Smooth muscle cell (in vitro differentiated cells): ENCODE measurements around the gene SDK2. TPM values are rescaled to one million over a fixed set of nuclear protein-coding genes. Genes with fewer than 3 reads are reported as not detected.

Experiments
- DNase-seq: peaks from one replicate; lab custom pipeline; 2025; ENCODE audit not compliant: unreplicated experiment; lab: John Stamatoyannopoulos, UW
- H2AFZ ChIP-seq: fragments of 200-600 bp; sonication (generic); 2 replicates; pipeline ENCODE4 v1.6.0; 2016; ENCODE audit warnings: antibody characterized with exemption, low read depth, mild to moderate bottlenecking
- H3F3A ChIP-seq: fragments of 200-600 bp; sonication (generic); 2 replicates; pipeline ENCODE4 v1.6.0; 2017; ENCODE audit warnings: antibody characterized with exemption, low read depth
- H3K27ac ChIP-seq: fragments of 200-600 bp; sonication (generic); 2 replicates; pipeline ENCODE4 v1.5.1; 2016; ENCODE audit warnings: low read depth, mild to moderate bottlenecking
- H3K27me3 ChIP-seq: fragments of 200-600 bp; sonication (generic); 2 replicates; pipeline ENCODE4 v1.6.1; 2016; ENCODE audit warnings: low read depth, mild to moderate bottlenecking
- H3K36me3 ChIP-seq: fragments of 200-600 bp; sonication (generic); 2 replicates; pipeline ENCODE4 v1.5.1; 2016; ENCODE audit warnings: low read depth
- H3K4me1 ChIP-seq: fragments of 200-600 bp; sonication (generic); 2 replicates; pipeline ENCODE4 v1.5.1; 2016; ENCODE audit warnings: low read depth
- H3K4me2 ChIP-seq: fragments of 200-600 bp; sonication (generic); 2 replicates; pipeline ENCODE4 v1.6.0; 2016; ENCODE audit warnings: mild to moderate bottlenecking
- H3K4me3 ChIP-seq: fragments of 200-600 bp; sonication (generic); 2 replicates; pipeline ENCODE4 v1.5.1; 2016; ENCODE audit warnings: mild to moderate bottlenecking
- H3K79me2 ChIP-seq: fragments of 200-600 bp; sonication (generic); 2 replicates; pipeline ENCODE4 v1.6.0; 2016; ENCODE audit warnings: low read depth, mild to moderate bottlenecking
- H3K9ac ChIP-seq: fragments of 200-600 bp; sonication (generic); 2 replicates; pipeline ENCODE4 v1.6.0; 2016; ENCODE audit warnings: low read depth
- H3K9me3 ChIP-seq: fragments of 200-600 bp; sonication (generic); replicated peaks from 2 replicates; pipeline ENCODE4 v1.5.1; 2016; ENCODE audit warnings: low read depth
- H4K20me1 ChIP-seq: fragments of 200-600 bp; sonication (generic); 2 replicates; pipeline ENCODE4 v1.6.0; 2016; ENCODE audit warnings: low read depth
- WGBS: methylation state at CpG from one replicate; pipeline ENCODE4 v1.1.7; 2016; ENCODE audit warnings: low lambda C conversion rate; 5-methylcytosine and 5-hydroxymethylcytosine counted together
- polyA plus RNA-seq: library from polyadenylated mRNA; unstranded; fragments of >200 nt; fragmentation: Nextera tagmentation; extraction: Ambion mirVana; gene quantifications from 2 replicates; pipeline ENCODE4 v1.2.1, GENCODE V29; 2016
- total RNA-seq: library from RNA; depleted of rRNA; stranded (reverse); fragments of >200 nt; gene quantifications from 2 replicates; pipeline ENCODE4 v1.2.3, GENCODE V29; 2014
- TF ChIP-seq, protein P1 (sequence below): fragments of 200-600 bp; sonication (generic); IDR thresholded peaks from 2 replicates; pipeline ENCODE4 v1.5.1; 2017; ENCODE audit warnings: borderline replicate concordance, mild to moderate bottlenecking, antibody characterized with exemption; ENCODE audit not compliant: insufficient read depth, poor library complexity, severe bottlenecking

Gene SDK2
- total and polyA plus RNA-seq, 2 experiments from 2014 or later = 4.6 to 6.5 TPM

DNA sequence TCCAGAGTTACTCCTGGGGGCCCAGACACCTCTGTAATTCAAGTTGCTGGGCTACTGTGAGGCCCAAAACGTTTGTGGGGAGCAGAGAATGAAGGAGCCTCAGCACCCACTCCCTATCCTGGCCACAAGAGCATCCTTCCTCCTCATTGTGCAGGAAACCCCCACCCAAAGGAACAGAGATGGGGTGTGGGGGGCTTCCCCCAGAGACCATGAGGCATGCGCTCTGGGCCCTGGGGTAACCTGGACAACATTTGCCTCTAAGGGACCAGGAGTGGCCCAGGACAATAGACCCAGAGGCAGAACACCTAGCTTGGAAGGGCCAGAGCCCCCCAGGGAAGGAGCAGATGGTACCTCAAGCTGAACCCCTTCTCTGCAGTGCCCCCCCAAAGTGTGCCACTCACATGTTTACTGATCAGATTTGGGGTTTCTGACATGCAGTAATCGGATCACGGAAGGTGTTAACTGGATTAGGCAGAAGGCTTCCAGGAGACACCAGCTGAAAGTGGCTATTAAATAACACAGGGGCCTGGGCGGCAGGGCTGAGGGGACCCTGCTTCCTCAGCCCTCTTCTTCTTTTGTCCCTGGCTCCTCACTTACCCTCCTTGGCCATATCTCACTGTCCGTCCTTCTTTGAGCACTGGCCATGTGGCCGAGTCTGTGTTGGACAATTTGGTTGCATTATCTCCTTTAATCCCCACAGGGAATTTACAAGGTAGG is 50.8 kb downstream of the SDK2 start:
- no peaks in the 10 kb centered on the region for H3K27me3 ChIP-seq
- no peaks in the 10 kb centered on the region for H3K9me3 ChIP-seq
- peaks cover 69% of the 10 kb centered on the region for H4K20me1 ChIP-seq
- H3K4me2 ChIP-seq = no peak overlapping the region
- H3F3A ChIP-seq = no peaks in the 10 kb centered on the region
- no peaks in the 10 kb centered on the region for H3K79me2 ChIP-seq
- no peaks in the 10 kb centered on the region for H3K4me1 ChIP-seq
- no peak overlapping the region for H3K27ac ChIP-seq
- H3K9ac ChIP-seq = no peak overlapping the region
- no peaks in the 10 kb centered on the region for H3K36me3 ChIP-seq
- no peak for DNase-seq
- no peak overlapping the region for H3K4me3 ChIP-seq
- TF ChIP-seq, protein P1, sequence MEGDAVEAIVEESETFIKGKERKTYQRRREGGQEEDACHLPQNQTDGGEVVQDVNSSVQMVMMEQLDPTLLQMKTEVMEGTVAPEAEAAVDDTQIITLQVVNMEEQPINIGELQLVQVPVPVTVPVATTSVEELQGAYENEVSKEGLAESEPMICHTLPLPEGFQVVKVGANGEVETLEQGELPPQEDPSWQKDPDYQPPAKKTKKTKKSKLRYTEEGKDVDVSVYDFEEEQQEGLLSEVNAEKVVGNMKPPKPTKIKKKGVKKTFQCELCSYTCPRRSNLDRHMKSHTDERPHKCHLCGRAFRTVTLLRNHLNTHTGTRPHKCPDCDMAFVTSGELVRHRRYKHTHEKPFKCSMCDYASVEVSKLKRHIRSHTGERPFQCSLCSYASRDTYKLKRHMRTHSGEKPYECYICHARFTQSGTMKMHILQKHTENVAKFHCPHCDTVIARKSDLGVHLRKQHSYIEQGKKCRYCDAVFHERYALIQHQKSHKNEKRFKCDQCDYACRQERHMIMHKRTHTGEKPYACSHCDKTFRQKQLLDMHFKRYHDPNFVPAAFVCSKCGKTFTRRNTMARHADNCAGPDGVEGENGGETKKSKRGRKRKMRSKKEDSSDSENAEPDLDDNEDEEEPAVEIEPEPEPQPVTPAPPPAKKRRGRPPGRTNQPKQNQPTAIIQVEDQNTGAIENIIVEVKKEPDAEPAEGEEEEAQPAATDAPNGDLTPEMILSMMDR = no peak
- 82% methylated on average over 7 of the region's 7 CpGs for WGBS
- H2AFZ ChIP-seq = no peak overlapping the region

DNA sequence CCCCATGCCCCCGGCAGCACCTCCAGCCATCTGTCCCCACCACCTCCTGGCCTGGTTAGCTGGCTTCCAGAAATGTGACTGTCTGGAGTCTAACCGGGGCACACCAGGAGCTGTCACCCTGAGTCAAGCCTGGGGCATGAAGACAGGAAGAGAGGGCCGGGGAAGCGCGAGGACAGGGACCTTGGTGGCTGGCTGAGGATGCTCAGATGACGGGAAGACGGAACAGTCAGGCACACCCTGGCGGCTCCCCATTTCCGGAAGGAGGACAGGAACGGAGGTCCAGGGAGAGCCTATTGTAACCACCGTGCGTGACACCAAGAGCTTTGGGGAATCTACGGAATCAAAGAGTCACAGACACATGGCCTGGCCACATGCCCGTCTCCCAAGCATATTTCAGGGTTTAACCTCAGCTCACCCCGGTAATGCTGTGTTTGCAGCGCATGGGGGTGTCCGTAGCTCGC is 51.7 kb downstream of the SDK2 start:
- no peak overlapping the region for H2AFZ ChIP-seq
- peaks cover 76% of the 10 kb centered on the region for H4K20me1 ChIP-seq
- H3K27ac ChIP-seq = no peak overlapping the region
- no peaks in the 10 kb centered on the region for H3K36me3 ChIP-seq
- no peak overlapping the region for H3K9ac ChIP-seq
- TF ChIP-seq, protein P1 = no peak
- no peaks in the 10 kb centered on the region for H3K79me2 ChIP-seq
- no peaks in the 10 kb centered on the region for H3K4me1 ChIP-seq
- H3K27me3 ChIP-seq = no peaks in the 10 kb centered on the region
- WGBS = 86% methylated on average over 18 of the region's 18 CpGs
- no peak overlapping the region for H3K4me2 ChIP-seq
- H3F3A ChIP-seq = no peaks in the 10 kb centered on the region
- no peak for DNase-seq
- no peak overlapping the region for H3K4me3 ChIP-seq
- H3K9me3 ChIP-seq = no peaks in the 10 kb centered on the region

DNA sequence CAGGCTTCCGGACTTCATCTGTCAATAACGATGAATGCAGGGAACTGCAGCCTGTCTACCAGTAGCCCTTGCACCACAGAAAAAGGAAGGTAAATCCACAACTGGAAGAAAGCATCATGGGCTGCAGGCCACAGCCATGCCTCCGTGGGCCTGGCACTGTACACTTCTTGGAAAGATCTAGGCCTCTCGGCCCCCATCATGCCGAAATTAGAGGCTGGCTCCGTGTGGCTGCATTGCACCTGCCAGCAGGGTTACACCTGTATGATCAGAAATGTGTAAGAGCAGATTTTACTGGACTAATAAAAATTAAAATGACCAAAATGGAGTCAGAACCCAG is 52.2 kb downstream of the SDK2 start:
- no peaks in the 10 kb centered on the region for H3K4me1 ChIP-seq
- no peaks in the 10 kb centered on the region for H3F3A ChIP-seq
- H3K27ac ChIP-seq = no peak overlapping the region
- no peaks in the 10 kb centered on the region for H3K9me3 ChIP-seq
- peaks cover 81% of the 10 kb centered on the region for H4K20me1 ChIP-seq
- no peaks in the 10 kb centered on the region for H3K27me3 ChIP-seq
- TF ChIP-seq, protein P1 = no peak
- no peak overlapping the region for H2AFZ ChIP-seq
- H3K9ac ChIP-seq = no peak overlapping the region
- no peak overlapping the region for H3K4me3 ChIP-seq
- 93% methylated on average over 6 of the region's 6 CpGs for WGBS
- H3K4me2 ChIP-seq = no peak overlapping the region
- H3K36me3 ChIP-seq = no peaks in the 10 kb centered on the region
- H3K79me2 ChIP-seq = no peaks in the 10 kb centered on the region
- no peak for DNase-seq
